ENCODE measurements around the gene ANTXR1. TPM values are rescaled to one million over a fixed set of nuclear protein-coding genes. Genes with fewer than 3 reads are reported as not detected.
"Not testable (repeated sequence)": the region's sequence is repeated elsewhere in the genome, so short reads cannot be mapped to it uniquely, and the experiment has no call there.

ANTXR1 gene
- total RNA-seq, 1 experiment from 2014 or later: 33.1 TPM

- TF ChIP-seq CTCF (IDR thresholded peaks at IDR 0.05; ENCODE audit: unreplicated experiment): no peak
- ChIA-PET CTCF (no interaction called here), POLR2A (no interaction called here)
- Mint-ChIP-seq H3K4me3 (ENCODE audit: unreplicated experiment) (no peak overlapping the region), H3K4me1 (ENCODE audit: insufficient read depth, unreplicated experiment) (peaks cover 16% of the 10 kb centered on the region), H3K9me3 (ENCODE audit: unreplicated experiment) (no peaks in the 10 kb centered on the region), H3K27ac (ENCODE audit: low read depth, unreplicated experiment) (no peak overlapping the region), H3K36me3 (ENCODE audit: insufficient read depth, unreplicated experiment) (peaks cover 8% of the 10 kb centered on the region), H3K27me3 (ENCODE audit: insufficient read depth, unreplicated experiment) (no peaks in the 10 kb centered on the region)
- intact Hi-C loops (cut with micrococcal nuclease): no loop called here
- no peak for DNase-seq (ENCODE audit: unreplicated experiment)
- no TSS peak for BruUV-seq (replicated peaks)
Measured at GRCh38 chr2:69251943-69252342, 239.0 kb downstream of the ANTXR1 start.

- CTCF ChIA-PET: interaction anchor here (0.6 kb wide), 1 partner anchor 55 kb away, joined by 3 read pairs; no protein-coding TSS in a partner anchor
- TF ChIP-seq CTCF (IDR thresholded peaks at IDR 0.05; ENCODE audit: unreplicated experiment): no peak
- POLR2A ChIA-PET: no interaction called here
- Mint-ChIP-seq H3K9me3 (ENCODE audit: unreplicated experiment) (peaks cover 7% of the 10 kb centered on the region), H3K4me3 (ENCODE audit: unreplicated experiment) (no peak overlapping the region), H3K27me3 (ENCODE audit: insufficient read depth, unreplicated experiment) (no peaks in the 10 kb centered on the region), H3K36me3 (ENCODE audit: insufficient read depth, unreplicated experiment) (no peaks in the 10 kb centered on the region), H3K4me1 (ENCODE audit: insufficient read depth, unreplicated experiment) (peaks cover 16% of the 10 kb centered on the region), H3K27ac (ENCODE audit: low read depth, unreplicated experiment) (peak overlapping the region; percentile 83)
- intact Hi-C loops (cut with micrococcal nuclease): no loop called here
- DNase-seq (ENCODE audit: unreplicated experiment): no peak
- BruUV-seq (replicated peaks): no TSS peak
Measured at GRCh38 chr2:69253112-69253511, 240.1 kb downstream of the ANTXR1 start.

- H3K36me3 Mint-ChIP-seq (ENCODE audit: insufficient read depth, unreplicated experiment): no peaks in the 10 kb centered on the region
- POLR2A ChIA-PET: no interaction called here
- intact Hi-C loops (cut with micrococcal nuclease): no loop called here
- peaks cover 16% of the 10 kb centered on the region for H3K4me1 Mint-ChIP-seq (ENCODE audit: insufficient read depth, unreplicated experiment)
- H3K4me3 Mint-ChIP-seq (ENCODE audit: unreplicated experiment): peak overlapping the region; percentile 25
- no peaks in the 10 kb centered on the region for H3K27me3 Mint-ChIP-seq (ENCODE audit: insufficient read depth, unreplicated experiment)
- CTCF ChIA-PET: interaction anchor here (0.6 kb wide), 1 partner anchor 54 kb away, joined by 3 read pairs; no protein-coding TSS in a partner anchor
- BruUV-seq (replicated peaks): no TSS peak
- H3K27ac Mint-ChIP-seq (ENCODE audit: low read depth, unreplicated experiment): peak overlapping the region; percentile 83
- peaks cover 14% of the 10 kb centered on the region for H3K9me3 Mint-ChIP-seq (ENCODE audit: unreplicated experiment)
- DNase-seq (ENCODE audit: unreplicated experiment): peak; percentile 90
- no peak for TF ChIP-seq CTCF (IDR thresholded peaks at IDR 0.05; ENCODE audit: unreplicated experiment)
Measured at GRCh38 chr2:69253611-69254301, 240.8 kb downstream of the ANTXR1 start.

- POLR2A ChIA-PET: no interaction called here
- no peak overlapping the region for H3K27ac Mint-ChIP-seq (ENCODE audit: low read depth, unreplicated experiment)
- no peak for DNase-seq (ENCODE audit: unreplicated experiment)
- H3K36me3 Mint-ChIP-seq (ENCODE audit: insufficient read depth, unreplicated experiment): no peaks in the 10 kb centered on the region
- no peak for TF ChIP-seq CTCF (IDR thresholded peaks at IDR 0.05; ENCODE audit: unreplicated experiment)
- BruUV-seq (replicated peaks): no TSS peak
- H3K4me3 Mint-ChIP-seq (ENCODE audit: unreplicated experiment): no peak overlapping the region
- intact Hi-C loops (cut with micrococcal nuclease): no loop called here
- CTCF ChIA-PET: interaction anchor here (0.6 to 1.3 kb wide), 2 partner anchors 10 to 12 kb away, joined by 3 to 8 read pairs; no protein-coding TSS in a partner anchor
- H3K9me3 Mint-ChIP-seq (ENCODE audit: unreplicated experiment): peaks cover 18% of the 10 kb centered on the region
- no peaks in the 10 kb centered on the region for H3K27me3 Mint-ChIP-seq (ENCODE audit: insufficient read depth, unreplicated experiment)
- peaks cover 16% of the 10 kb centered on the region for H3K4me1 Mint-ChIP-seq (ENCODE audit: insufficient read depth, unreplicated experiment)
Measured at GRCh38 chr2:69255760-69256159, 242.8 kb downstream of the ANTXR1 start.

- DNase-seq (ENCODE audit: unreplicated experiment); POLR2A ChIA-PET; H3K4me3 Mint-ChIP-seq (ENCODE audit: unreplicated experiment); intact Hi-C loops (cut with micrococcal nuclease); BruUV-seq (replicated peaks); H3K36me3 Mint-ChIP-seq (ENCODE audit: insufficient read depth, unreplicated experiment); H3K27ac Mint-ChIP-seq (ENCODE audit: low read depth, unreplicated experiment); H3K27me3 Mint-ChIP-seq (ENCODE audit: insufficient read depth, unreplicated experiment); H3K4me1 Mint-ChIP-seq (ENCODE audit: insufficient read depth, unreplicated experiment): not testable (repeated sequence)
- peaks cover 30% of the 10 kb centered on the region for H3K9me3 Mint-ChIP-seq (ENCODE audit: unreplicated experiment)
- CTCF ChIA-PET: interaction anchor here (0.7 kb wide), 1 partner anchor 62 kb away, joined by 3 read pairs; no protein-coding TSS in a partner anchor
Measured at GRCh38 chr2:69259994-69260591, 247.1 kb downstream of the ANTXR1 start.
